ENCODE results near the gene MAPK7.

DNA sequence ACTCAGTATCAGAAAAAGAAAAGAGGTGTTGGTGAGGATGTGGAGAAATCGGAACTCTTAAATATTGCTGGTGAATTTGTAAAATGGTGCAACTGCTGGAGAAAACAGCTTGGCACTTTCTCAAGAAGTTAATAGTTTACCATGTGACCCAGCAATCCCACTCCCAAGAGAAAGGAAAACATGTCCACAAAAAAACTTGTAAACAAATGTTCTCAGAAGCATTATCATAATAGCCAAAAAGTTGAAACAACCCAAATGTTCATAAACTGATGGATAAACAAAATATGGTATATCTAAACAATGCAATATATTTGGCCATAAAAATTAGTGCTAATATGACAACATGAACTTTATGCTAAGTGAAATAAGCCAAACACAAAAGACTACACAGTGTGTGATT is 2.6 kb upstream of the MAPK7 start:
- TF ChIP-seq, protein P1, sequence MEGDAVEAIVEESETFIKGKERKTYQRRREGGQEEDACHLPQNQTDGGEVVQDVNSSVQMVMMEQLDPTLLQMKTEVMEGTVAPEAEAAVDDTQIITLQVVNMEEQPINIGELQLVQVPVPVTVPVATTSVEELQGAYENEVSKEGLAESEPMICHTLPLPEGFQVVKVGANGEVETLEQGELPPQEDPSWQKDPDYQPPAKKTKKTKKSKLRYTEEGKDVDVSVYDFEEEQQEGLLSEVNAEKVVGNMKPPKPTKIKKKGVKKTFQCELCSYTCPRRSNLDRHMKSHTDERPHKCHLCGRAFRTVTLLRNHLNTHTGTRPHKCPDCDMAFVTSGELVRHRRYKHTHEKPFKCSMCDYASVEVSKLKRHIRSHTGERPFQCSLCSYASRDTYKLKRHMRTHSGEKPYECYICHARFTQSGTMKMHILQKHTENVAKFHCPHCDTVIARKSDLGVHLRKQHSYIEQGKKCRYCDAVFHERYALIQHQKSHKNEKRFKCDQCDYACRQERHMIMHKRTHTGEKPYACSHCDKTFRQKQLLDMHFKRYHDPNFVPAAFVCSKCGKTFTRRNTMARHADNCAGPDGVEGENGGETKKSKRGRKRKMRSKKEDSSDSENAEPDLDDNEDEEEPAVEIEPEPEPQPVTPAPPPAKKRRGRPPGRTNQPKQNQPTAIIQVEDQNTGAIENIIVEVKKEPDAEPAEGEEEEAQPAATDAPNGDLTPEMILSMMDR (IDR thresholded peaks at IDR 0.05; ENCODE audit: insufficient read depth, low read length, poor library complexity, severe bottlenecking) = no peak
- no peak for TF ChIP-seq EZH2phosphoT487 (conservative IDR thresholded peaks at IDR 0.05; ENCODE audit: low read length)

Data from SU-DHL-6 (cell line).